ENCODE data around the gene RCSD1. TPM values are rescaled to one million over a fixed set of nuclear protein-coding genes. Genes with fewer than 3 reads are reported as not detected.

RCSD1 gene
- total and polyA plus RNA-seq, 7 donors: 3.9 to 34.2 (median 13.7) TPM

DNA sequence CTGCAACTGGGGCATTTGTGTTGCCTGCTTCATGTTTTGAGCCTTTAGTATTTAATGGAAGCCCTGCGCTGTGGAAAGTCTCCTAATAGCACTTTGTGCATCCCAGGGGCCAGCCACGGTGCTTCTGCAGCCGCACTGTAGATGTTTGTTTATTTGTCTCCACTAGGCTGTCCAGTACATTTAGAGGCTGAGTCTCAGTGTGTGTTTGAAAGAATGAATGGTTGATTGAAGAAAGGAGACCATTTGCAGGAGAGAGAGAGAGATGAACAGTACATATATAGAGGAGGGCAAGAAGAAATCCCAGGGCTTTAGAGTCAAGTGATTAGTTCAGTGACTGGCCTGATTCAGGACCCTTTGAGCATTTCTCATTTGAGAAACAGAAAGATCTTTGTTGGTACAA is 125.6 kb downstream of the RCSD1 start:
- Histone ChIP-seq H3K27me3 (ENCODE audit: insufficient read depth in 3 of 3, low read length in 2 of 3) (no peaks in the 10 kb centered on the region), H3K27ac (no peak overlapping the region), H3K4me3 (no peak overlapping the region), H3K9me3 (no peaks in the 10 kb centered on the region), H3K4me1 (peaks cover 18% of the 10 kb centered on the region), H3K36me3 (ENCODE audit: insufficient read depth in 1 of 2, low read depth in 1 of 2) (no peaks in the 10 kb centered on the region)
- DNase-seq (no peak), ATAC-seq (no peak)
- TF ChIP-seq, protein P1, sequence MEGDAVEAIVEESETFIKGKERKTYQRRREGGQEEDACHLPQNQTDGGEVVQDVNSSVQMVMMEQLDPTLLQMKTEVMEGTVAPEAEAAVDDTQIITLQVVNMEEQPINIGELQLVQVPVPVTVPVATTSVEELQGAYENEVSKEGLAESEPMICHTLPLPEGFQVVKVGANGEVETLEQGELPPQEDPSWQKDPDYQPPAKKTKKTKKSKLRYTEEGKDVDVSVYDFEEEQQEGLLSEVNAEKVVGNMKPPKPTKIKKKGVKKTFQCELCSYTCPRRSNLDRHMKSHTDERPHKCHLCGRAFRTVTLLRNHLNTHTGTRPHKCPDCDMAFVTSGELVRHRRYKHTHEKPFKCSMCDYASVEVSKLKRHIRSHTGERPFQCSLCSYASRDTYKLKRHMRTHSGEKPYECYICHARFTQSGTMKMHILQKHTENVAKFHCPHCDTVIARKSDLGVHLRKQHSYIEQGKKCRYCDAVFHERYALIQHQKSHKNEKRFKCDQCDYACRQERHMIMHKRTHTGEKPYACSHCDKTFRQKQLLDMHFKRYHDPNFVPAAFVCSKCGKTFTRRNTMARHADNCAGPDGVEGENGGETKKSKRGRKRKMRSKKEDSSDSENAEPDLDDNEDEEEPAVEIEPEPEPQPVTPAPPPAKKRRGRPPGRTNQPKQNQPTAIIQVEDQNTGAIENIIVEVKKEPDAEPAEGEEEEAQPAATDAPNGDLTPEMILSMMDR (IDR thresholded peaks at IDR 0.05): no peak
- intact Hi-C loops (cut with DNase I): no loop called here
- 69 to 78% (median 77%) methylated on average over 3 of the region's 3 CpGs for WGBS, 3 donors

Other genes starting within 250 kb of the RCSD1 start
- 1 to 10 TPM in 2 of 4 donors, under 1 TPM in 2; 0.18 to 1.2 (median 0.88) TPM for gene CD247, start 111.7 kb upstream of the RCSD1 start, total RNA-seq
- 1 to 10 TPM in 1 of 3 donors, under 1 TPM in 2; 0.25 to 1.9 (median 0.55) TPM for gene CD247, start 111.7 kb upstream of the RCSD1 start, polyA plus RNA-seq
- gene CREG1, start 76.5 kb upstream of the RCSD1 start, total RNA-seq: 100 to 1,000 TPM in 1 of 4 donors, 10 to 100 TPM in 3; 23.6 to 118 (median 50.3) TPM
- 10 to 100 TPM; 19.2 to 35.5 (median 25.3) TPM for gene CREG1, start 76.5 kb upstream of the RCSD1 start, polyA plus RNA-seq
- 10 to 100 TPM; 14.1 to 22.4 (median 18.3) TPM for gene MPZL1, start 91.8 kb downstream of the RCSD1 start, total RNA-seq
- gene MPZL1, start 91.8 kb downstream of the RCSD1 start, polyA plus RNA-seq: 10 to 100 TPM in 2 of 3 donors, 1 to 10 TPM in 1; 5.2 to 14.0 (median 12.6) TPM